ENCODE results near the gene CD200R1. TPM values are rescaled to one million over a fixed set of nuclear protein-coding genes. Genes with fewer than 3 reads are reported as not detected.

The CD200R1 gene
- 1 to 10 TPM; 4.1 to 4.4 TPM for total RNA-seq

- Mint-ChIP-seq H3K27ac (peak within 1 kb of the TSS; percentile 85), H3K4me3 (peak within 1 kb of the TSS; percentile 82), H3K36me3 (no peaks in the 10 kb centered on the region), H3K9me3 (no peaks in the 10 kb centered on the region), H3K27me3 (no peaks in the 10 kb centered on the region), H3K4me1 (ENCODE audit: low read depth) (peaks cover 79% of the 10 kb centered on the region)
- CTCF ChIA-PET, result interaction anchor here (0.8 to 6.3 kb wide), 7 partner anchors 9 to 332 kb away, joined by 3 to 69 read pairs (median 3); partner anchors contain the start of gene GTPBP8
- POLR2A ChIA-PET, result interaction anchor here (0.5 to 2.9 kb wide), 4 partner anchors 15 to 743 kb away, joined by 3 to 8 read pairs (median 6); no protein-coding TSS in a partner anchor
- intact Hi-C loops (cut with micrococcal nuclease), result loop anchor here (5.0 to 10.0 kb wide), 2 partner anchors 640 to 833 kb away; partner anchors contain the start of gene CD200
- DNase-seq, result peak; percentile 24
Measured at GRCh38 chr3:112974894-112975293, at the start of gene CD200R1. Gene CD200R1, minus strand, starts transcription at chr3:112975103. Its CDS starts 246 bp downstream, at chr3:112974857.

- H3K27ac Mint-ChIP-seq, result no peak overlapping the region
- CTCF ChIA-PET, result interaction anchor here (1.0 to 4.7 kb wide), 4 partner anchors 14 to 556 kb away, joined by 3 to 41 read pairs (median 5); no protein-coding TSS in a partner anchor
Measured at GRCh38 chr3:113021471-113021870, 46.6 kb upstream of the CD200R1 start.

GRCh38 chr3:113019182-113020137 is 44.6 kb upstream of the CD200R1 start:
- ChIA-PET POLR2A (interaction anchor here (1.0 to 2.2 kb wide), 7 partner anchors 10 to 727 kb away, joined by 3 to 28 read pairs (median 5); partner anchors contain the start of genes ATP6V1A, GTPBP8, NAA50 and SPICE1), CTCF (interaction anchor here (0.6 to 4.7 kb wide), 15 partner anchors 9 to 1305 kb away, joined by 3 to 41 read pairs (median 4); partner anchors contain the start of gene GTPBP8)
- intact Hi-C loops (cut with micrococcal nuclease), result loop anchor here (1.0 to 2.0 kb wide), 6 partner anchors 28 to 879 kb away; partner anchors contain the start of genes ATP6V1A, NAA50, SLC35A5 and SPICE1
- Mint-ChIP-seq H3K27ac (peak overlapping the region; percentile 97), H3K27me3 (no peaks in the 10 kb centered on the region), H3K4me3 (peak overlapping the region; percentile 93), H3K9me3 (no peaks in the 10 kb centered on the region), H3K4me1 (ENCODE audit: low read depth) (peaks cover 55% of the 10 kb centered on the region), H3K36me3 (peaks cover 29% of the 10 kb centered on the region)
- peak; percentile 95 for DNase-seq

More at GRCh38 chr3:113021471-113021870, 46.6 kb upstream of the CD200R1 start:
- no peak for DNase-seq
- intact Hi-C loops (cut with micrococcal nuclease), result no loop called here
- no peak overlapping the region for H3K4me3 Mint-ChIP-seq
- POLR2A ChIA-PET, result no interaction called here
- H3K27me3 Mint-ChIP-seq, result no peaks in the 10 kb centered on the region
- no peaks in the 10 kb centered on the region for H3K9me3 Mint-ChIP-seq
- peaks cover 16% of the 10 kb centered on the region for H3K36me3 Mint-ChIP-seq
- peaks cover 41% of the 10 kb centered on the region for H3K4me1 Mint-ChIP-seq (ENCODE audit: low read depth)

- DNase-seq, result peak; percentile 46
- ChIA-PET POLR2A (interaction anchor here (0.9 to 2.2 kb wide), 9 partner anchors 9 to 727 kb away, joined by 3 to 28 read pairs (median 5); partner anchors contain the start of genes ATP6V1A, GTPBP8, NAA50 and SPICE1), CTCF (interaction anchor here (0.6 to 4.7 kb wide), 13 partner anchors 8 to 1306 kb away, joined by 3 to 41 read pairs (median 4); partner anchors contain the start of gene GTPBP8)
- H3K4me1 Mint-ChIP-seq (ENCODE audit: low read depth), result peaks cover 60% of the 10 kb centered on the region
- H3K9me3 Mint-ChIP-seq, result no peaks in the 10 kb centered on the region
- H3K36me3 Mint-ChIP-seq, result peaks cover 36% of the 10 kb centered on the region
- H3K27me3 Mint-ChIP-seq, result no peaks in the 10 kb centered on the region
- intact Hi-C loops (cut with micrococcal nuclease), result loop anchor here (1.0 to 2.0 kb wide), 7 partner anchors 13 to 878 kb away; partner anchors contain the start of genes ATP6V1A, NAA50, SLC35A5 and SPICE1
- peak overlapping the region; percentile 93 for H3K4me3 Mint-ChIP-seq
- peak overlapping the region; percentile 97 for H3K27ac Mint-ChIP-seq
Measured at GRCh38 chr3:113018536-113019181, 43.8 kb upstream of the CD200R1 start.

GRCh38 chr3:113013593-113013992 is 38.7 kb upstream of the CD200R1 start:
- peaks cover 70% of the 10 kb centered on the region for H3K4me1 Mint-ChIP-seq (ENCODE audit: low read depth)
- peak overlapping the region; percentile 58 for H3K27ac Mint-ChIP-seq
- peaks cover 61% of the 10 kb centered on the region for H3K36me3 Mint-ChIP-seq
- H3K27me3 Mint-ChIP-seq, result no peaks in the 10 kb centered on the region
- CTCF ChIA-PET, result no interaction called here
- no peak overlapping the region for H3K4me3 Mint-ChIP-seq
- DNase-seq, result no peak
- intact Hi-C loops (cut with micrococcal nuclease), result no loop called here
- no peaks in the 10 kb centered on the region for H3K9me3 Mint-ChIP-seq
- POLR2A ChIA-PET, result interaction anchor here (0.6 kb wide), 1 partner anchor 48 kb away, joined by 4 read pairs; no protein-coding TSS in a partner anchor

- DNase-seq, result no peak
- H3K4me1 Mint-ChIP-seq (ENCODE audit: low read depth), result peaks cover 75% of the 10 kb centered on the region
- POLR2A ChIA-PET, result interaction anchor here (0.7 to 1.2 kb wide), 2 partner anchors 11 to 24 kb away, joined by 3 read pairs; a partner anchor contains a TSS
- no peak overlapping the region for H3K4me3 Mint-ChIP-seq
- no peaks in the 10 kb centered on the region for H3K27me3 Mint-ChIP-seq
- CTCF ChIA-PET, result interaction anchor here (1.1 to 1.6 kb wide), 3 partner anchors 10 to 273 kb away, joined by 3 to 6 read pairs (median 6); no protein-coding TSS in a partner anchor
- intact Hi-C loops (cut with micrococcal nuclease), result loop anchor here (5.0 to 10.0 kb wide), 2 partner anchors 653 to 689 kb away; partner anchors contain the start of gene USF3
- peak overlapping the region; percentile 32 for H3K27ac Mint-ChIP-seq
- no peaks in the 10 kb centered on the region for H3K9me3 Mint-ChIP-seq
- peaks cover 71% of the 10 kb centered on the region for H3K36me3 Mint-ChIP-seq
Measured at GRCh38 chr3:113008117-113008516, 33.2 kb upstream of the CD200R1 start.

GRCh38 chr3:113006359-113007056 is 31.6 kb upstream of the CD200R1 start:
- ChIA-PET CTCF (interaction anchor here (0.9 to 2.0 kb wide), 5 partner anchors 11 to 275 kb away, joined by 3 to 11 read pairs (median 4); no protein-coding TSS in a partner anchor), POLR2A (interaction anchor here (1.3 to 3.5 kb wide), 4 partner anchors 10 to 34 kb away, joined by 3 to 28 read pairs (median 8); partner anchors contain the start of gene GTPBP8)
- no peak for DNase-seq
- H3K4me1 Mint-ChIP-seq (ENCODE audit: low read depth), result peaks cover 76% of the 10 kb centered on the region
- peak overlapping the region; percentile 97 for H3K27ac Mint-ChIP-seq
- peaks cover 69% of the 10 kb centered on the region for H3K36me3 Mint-ChIP-seq
- intact Hi-C loops (cut with micrococcal nuclease), result loop anchor here (5.0 to 10.0 kb wide), 2 partner anchors 652 to 691 kb away; partner anchors contain the start of gene USF3
- peak overlapping the region; percentile 72 for H3K4me3 Mint-ChIP-seq
- no peaks in the 10 kb centered on the region for H3K27me3 Mint-ChIP-seq
- H3K9me3 Mint-ChIP-seq, result no peaks in the 10 kb centered on the region

GRCh38 chr3:113005611-113006010 is 30.7 kb upstream of the CD200R1 start:
- Mint-ChIP-seq H3K27me3 (no peaks in the 10 kb centered on the region), H3K4me3 (peak overlapping the region; percentile 72), H3K36me3 (peaks cover 71% of the 10 kb centered on the region), H3K27ac (peak overlapping the region; percentile 97), H3K9me3 (no peaks in the 10 kb centered on the region), H3K4me1 (ENCODE audit: low read depth) (peaks cover 76% of the 10 kb centered on the region)
- intact Hi-C loops (cut with micrococcal nuclease), result loop anchor here (1.0 to 10.0 kb wide), 5 partner anchors 13 to 692 kb away; partner anchors contain the start of gene USF3
- CTCF ChIA-PET, result interaction anchor here (1.2 to 2.0 kb wide), 3 partner anchors 13 to 271 kb away, joined by 4 to 11 read pairs (median 4); no protein-coding TSS in a partner anchor
- POLR2A ChIA-PET, result interaction anchor here (1.2 to 3.5 kb wide), 5 partner anchors 11 to 328 kb away, joined by 3 to 28 read pairs (median 7); partner anchors contain the start of gene GTPBP8
- peak; percentile 22 for DNase-seq

- Mint-ChIP-seq H3K27me3 (no peaks in the 10 kb centered on the region), H3K36me3 (peaks cover 61% of the 10 kb centered on the region), H3K4me1 (ENCODE audit: low read depth) (peaks cover 68% of the 10 kb centered on the region), H3K4me3 (no peak overlapping the region), H3K27ac (peak overlapping the region; percentile 84), H3K9me3 (no peaks in the 10 kb centered on the region)
- DNase-seq, result peak; percentile 81
- POLR2A ChIA-PET, result interaction anchor here (1.4 to 2.2 kb wide), 2 partner anchors 11 to 16 kb away, joined by 5 to 8 read pairs; partner anchors contain the start of gene GTPBP8
- intact Hi-C loops (cut with micrococcal nuclease), result loop anchor here (10.0 kb wide), 1 partner anchor 648 kb away; no protein-coding TSS in a partner anchor
- CTCF ChIA-PET, result interaction anchor here (1.1 to 1.4 kb wide), 2 partner anchors 12 to 268 kb away, joined by 4 to 5 read pairs; partner anchors contain the start of gene GTPBP8
Measured at GRCh38 chr3:113002679-113003078, 27.8 kb upstream of the CD200R1 start.

GRCh38 chr3:113002037-113002436 is 27.1 kb upstream of the CD200R1 start:
- ChIA-PET POLR2A (interaction anchor here (1.4 to 2.2 kb wide), 2 partner anchors 11 to 16 kb away, joined by 5 to 8 read pairs; partner anchors contain the start of gene GTPBP8), CTCF (interaction anchor here (0.8 to 3.3 kb wide), 6 partner anchors 10 to 359 kb away, joined by 3 to 13 read pairs (median 3); partner anchors contain the start of gene GTPBP8)
- no peak for DNase-seq
- H3K27me3 Mint-ChIP-seq, result no peaks in the 10 kb centered on the region
- no peaks in the 10 kb centered on the region for H3K9me3 Mint-ChIP-seq
- H3K4me3 Mint-ChIP-seq, result no peak overlapping the region
- peaks cover 57% of the 10 kb centered on the region for H3K36me3 Mint-ChIP-seq
- H3K27ac Mint-ChIP-seq, result peak overlapping the region; percentile 84
- H3K4me1 Mint-ChIP-seq (ENCODE audit: low read depth), result peaks cover 62% of the 10 kb centered on the region
- intact Hi-C loops (cut with micrococcal nuclease), result loop anchor here (10.0 kb wide), 1 partner anchor 647 kb away; no protein-coding TSS in a partner anchor
